Measurements from ENCODE around the gene ZBTB11. TPM values are rescaled to one million over a fixed set of nuclear protein-coding genes. Genes with fewer than 3 reads are reported as not detected.

The ZBTB11 gene
- total and polyA plus RNA-seq, 10 of the 15 experiments (the other 5 are each of a cell fraction or from before 2014, with no cell fraction given) = 3.5 to 25.7 (median 18.0) TPM

- TF ChIP-seq, protein P1, sequence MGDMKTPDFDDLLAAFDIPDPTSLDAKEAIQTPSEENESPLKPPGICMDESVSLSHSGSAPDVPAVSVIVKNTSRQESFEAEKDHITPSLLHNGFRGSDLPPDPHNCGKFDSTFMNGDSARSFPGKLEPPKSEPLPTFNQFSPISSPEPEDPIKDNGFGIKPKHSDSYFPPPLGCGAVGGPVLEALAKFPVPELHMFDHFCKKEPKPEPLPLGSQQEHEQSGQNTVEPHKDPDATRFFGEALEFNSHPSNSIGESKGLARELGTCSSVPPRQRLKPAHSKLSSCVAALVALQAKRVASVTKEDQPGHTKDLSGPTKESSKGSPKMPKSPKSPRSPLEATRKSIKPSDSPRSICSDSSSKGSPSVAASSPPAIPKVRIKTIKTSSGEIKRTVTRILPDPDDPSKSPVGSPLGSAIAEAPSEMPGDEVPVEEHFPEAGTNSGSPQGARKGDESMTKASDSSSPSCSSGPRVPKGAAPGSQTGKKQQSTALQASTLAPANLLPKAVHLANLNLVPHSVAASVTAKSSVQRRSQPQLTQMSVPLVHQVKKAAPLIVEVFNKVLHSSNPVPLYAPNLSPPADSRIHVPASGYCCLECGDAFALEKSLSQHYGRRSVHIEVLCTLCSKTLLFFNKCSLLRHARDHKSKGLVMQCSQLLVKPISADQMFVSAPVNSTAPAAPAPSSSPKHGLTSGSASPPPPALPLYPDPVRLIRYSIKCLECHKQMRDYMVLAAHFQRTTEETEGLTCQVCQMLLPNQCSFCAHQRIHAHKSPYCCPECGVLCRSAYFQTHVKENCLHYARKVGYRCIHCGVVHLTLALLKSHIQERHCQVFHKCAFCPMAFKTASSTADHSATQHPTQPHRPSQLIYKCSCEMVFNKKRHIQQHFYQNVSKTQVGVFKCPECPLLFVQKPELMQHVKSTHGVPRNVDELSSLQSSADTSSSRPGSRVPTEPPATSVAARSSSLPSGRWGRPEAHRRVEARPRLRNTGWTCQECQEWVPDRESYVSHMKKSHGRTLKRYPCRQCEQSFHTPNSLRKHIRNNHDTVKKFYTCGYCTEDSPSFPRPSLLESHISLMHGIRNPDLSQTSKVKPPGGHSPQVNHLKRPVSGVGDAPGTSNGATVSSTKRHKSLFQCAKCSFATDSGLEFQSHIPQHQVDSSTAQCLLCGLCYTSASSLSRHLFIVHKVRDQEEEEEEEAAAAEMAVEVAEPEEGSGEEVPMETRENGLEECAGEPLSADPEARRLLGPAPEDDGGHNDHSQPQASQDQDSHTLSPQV (IDR thresholded peaks at IDR 0.05) = no peak
- no peak for TF ChIP-seq SKIL (IDR thresholded peaks at IDR 0.05; ENCODE audit: low read depth, poor library complexity, severe bottlenecking)
Observed at GRCh38 chr3:101617478-101617877, 59.5 kb downstream of the ZBTB11 start (continued).

GRCh38 chr3:101615525-101615924 lies 61.4 kb downstream of the ZBTB11 start:
- Histone ChIP-seq H4K20me1 (ENCODE audit: control insufficient read depth, insufficient read depth) (no peaks in the 10 kb centered on the region), H3K9ac (ENCODE audit: control insufficient read depth, insufficient read depth, low read length) (no peak overlapping the region), H3K36me3 (ENCODE audit: control insufficient read depth in 2 of 2, insufficient read depth in 2 of 2, low read length in 1 of 2) (no peaks in the 10 kb centered on the region), H3K9me3 (replicated peaks; ENCODE audit: control insufficient read depth, insufficient read depth, low read length) (no peaks in the 10 kb centered on the region), H2AFZ (ENCODE audit: control insufficient read depth, low read depth, low read length) (no peak overlapping the region), H3K79me2 (ENCODE audit: control insufficient read depth, insufficient read depth, low read length) (no peaks in the 10 kb centered on the region), H3K4me2 (ENCODE audit: control insufficient read depth, insufficient read depth) (no peak overlapping the region), H3K4me1 (ENCODE audit: control insufficient read depth, insufficient read depth, low read length) (no peaks in the 10 kb centered on the region; the same call in 1 of the 2 replicates), H3K4me3 (no peak overlapping the region), H3K27ac (ENCODE audit: control insufficient read depth, insufficient read depth) (no peak overlapping the region), H3K27me3 (replicated peaks in 1 of 2; ENCODE audit: control insufficient read depth in 2 of 2, insufficient read depth in 2 of 2, low read length in 1 of 2) (no peaks in the 10 kb centered on the region)
- 20% methylated on average over 6 of the region's 6 CpGs for WGBS (ENCODE audit: insufficient coverage, insufficient replicate concordance, low lambda C conversion rate, missing lambda C conversion rate)
- RAD21 ChIA-PET (ENCODE audit: unreplicated experiment) = no interaction called here
- CTCF ChIA-PET = no interaction called here
- DNase-seq (ENCODE audit: low read depth, low spot score) (no peak), FAIRE-seq (no peak), ATAC-seq (no peak; the same call in 2 of the 3 replicates)
- POLR2A ChIA-PET = no interaction called here
- in situ Hi-C loops (cut with MboI) (no loop called here), intact Hi-C loops (cut with micrococcal nuclease; ENCODE audit: unreplicated experiment) (no loop called here)
- SMC1A ChIA-PET (ENCODE audit: uncharacterized antibody, unreplicated experiment) = interaction anchor here (1.3 kb wide), 1 partner anchor 11 kb away, joined by 5 read pairs; no protein-coding TSS in a partner anchor
- BruUV-seq (replicated peaks) = no TSS peak
- TF ChIP-seq ZNF24 (IDR thresholded peaks at IDR 0.05) = no peak
- no peak for TF ChIP-seq FOXM1 (IDR thresholded peaks at IDR 0.05; ENCODE audit: low read depth, low read length)
- no peak for TF ChIP-seq BCL3 (IDR thresholded peaks at IDR 0.05; ENCODE audit: borderline replicate concordance, insufficient read depth, low read depth, low read length, poor library complexity, severe bottlenecking)
- TF ChIP-seq MYC (IDR thresholded peaks at IDR 0.05; ENCODE audit: insufficient read depth, insufficient read length, insufficient replicate concordance, low read length, severe bottlenecking) = no peak
- no peak for TF ChIP-seq JUNB (IDR thresholded peaks at IDR 0.05)
- TF ChIP-seq GATAD2B (conservative IDR thresholded peaks at IDR 0.05; ENCODE audit: low read depth) = no peak
- no peak for TF ChIP-seq ATF7 (IDR thresholded peaks at IDR 0.05; ENCODE audit: low read depth)
- TF ChIP-seq, protein P2, sequence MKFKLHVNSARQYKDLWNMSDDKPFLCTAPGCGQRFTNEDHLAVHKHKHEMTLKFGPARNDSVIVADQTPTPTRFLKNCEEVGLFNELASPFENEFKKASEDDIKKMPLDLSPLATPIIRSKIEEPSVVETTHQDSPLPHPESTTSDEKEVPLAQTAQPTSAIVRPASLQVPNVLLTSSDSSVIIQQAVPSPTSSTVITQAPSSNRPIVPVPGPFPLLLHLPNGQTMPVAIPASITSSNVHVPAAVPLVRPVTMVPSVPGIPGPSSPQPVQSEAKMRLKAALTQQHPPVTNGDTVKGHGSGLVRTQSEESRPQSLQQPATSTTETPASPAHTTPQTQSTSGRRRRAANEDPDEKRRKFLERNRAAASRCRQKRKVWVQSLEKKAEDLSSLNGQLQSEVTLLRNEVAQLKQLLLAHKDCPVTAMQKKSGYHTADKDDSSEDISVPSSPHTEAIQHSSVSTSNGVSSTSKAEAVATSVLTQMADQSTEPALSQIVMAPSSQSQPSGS (IDR thresholded peaks at IDR 0.05; ENCODE audit: low read length) = no peak
- TF ChIP-seq SMAD5 (IDR thresholded peaks at IDR 0.05; ENCODE audit: low read depth) = no peak
- no peak for TF ChIP-seq RFX5 (IDR thresholded peaks at IDR 0.05; ENCODE audit: low read depth, low read length)
- TF ChIP-seq EGR1 (IDR thresholded peaks at IDR 0.05; ENCODE audit: borderline replicate concordance in 1 of 2, low read depth in 2 of 2, low read length in 2 of 2) = no peak
- TF ChIP-seq RUNX3 (IDR thresholded peaks at IDR 0.05; ENCODE audit: low read length) = no peak
- TF ChIP-seq STAT1 (conservative IDR thresholded peaks at IDR 0.05) = no peak
